Peyer's patch (tissue), 4 donors: Measurements from ENCODE around the gene TULP3.

Source experiments
- CTCF ChIP-seq, 6 experiments: fragments of 450-650 bp in 4 of 6; fragments of 200-600 bp in 2 of 6; sonication (generic) in 1 of 6; IDR thresholded peaks; one replicate each; pipeline ENCODE4 v1.5.1; 2017 to 2019; ENCODE audit warnings: antibody characterized with exemption in 6 of 6, mild to moderate bottlenecking in 3 of 6, moderate library complexity in 1 of 6
- POLR2A ChIP-seq, 2 donors: fragments of 450-650 bp; IDR thresholded peaks; one replicate each; pipeline ENCODE4 v1.5.1; 2017; ENCODE audit warnings: antibody characterized with exemption in 2 of 2, mild to moderate bottlenecking in 2 of 2, moderate library complexity in 2 of 2

- no peak for TF ChIP-seq CTCF (IDR thresholded peaks at IDR 0.05)
- no peak for TF ChIP-seq POLR2A (IDR thresholded peaks at IDR 0.05)
Observed at GRCh38 chr12:2959505-2960389, 69.1 kb downstream of the TULP3 start.
